Measurements from ENCODE around the gene MARS1.
"Not testable (repeated sequence)": the region's sequence is repeated elsewhere in the genome, so short reads cannot be mapped to it uniquely, and the experiment has no call there.

MARS1 gene

DNA sequence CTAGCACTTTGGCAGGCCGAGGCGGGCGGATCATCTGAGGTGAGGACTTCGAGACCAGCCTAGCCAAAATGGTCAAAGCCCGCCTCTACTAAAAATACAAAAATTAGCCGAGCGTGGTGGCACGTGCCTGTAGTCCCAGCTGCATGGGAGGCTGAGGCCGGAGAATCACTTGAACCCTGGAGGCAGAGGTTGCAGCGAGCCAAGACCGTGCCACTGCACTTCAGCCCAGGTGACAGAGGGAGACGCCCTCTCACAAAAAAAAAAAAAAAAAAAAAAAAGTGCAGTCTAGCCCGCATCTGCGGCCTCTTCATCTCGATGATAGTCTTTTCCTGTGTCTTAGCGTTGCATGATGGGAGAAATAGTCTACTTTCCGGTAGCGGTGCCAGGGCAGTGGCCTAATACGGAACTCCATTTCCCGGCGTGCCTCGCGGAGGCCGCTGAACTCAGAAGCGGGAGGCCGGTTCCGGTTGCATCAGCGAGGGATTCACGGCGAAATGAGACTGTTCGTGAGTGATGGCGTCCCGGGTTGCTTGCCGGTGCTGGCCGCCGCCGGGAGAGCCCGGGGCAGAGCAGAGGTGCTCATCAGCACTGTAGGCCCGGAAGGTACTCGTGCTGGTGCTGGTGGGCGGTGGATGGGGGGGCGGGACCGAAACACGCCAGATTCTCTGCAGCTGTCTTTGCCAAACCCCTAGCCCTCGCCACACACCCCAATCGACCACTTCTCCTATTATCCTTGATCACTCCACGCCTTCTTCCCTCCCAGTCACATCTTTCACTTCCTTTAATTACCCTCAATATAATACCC is at the start of gene MARS1:
TSS of gene MARS1 (plus strand) at position 472 of the 805 bp plus-strand sequence. CDS start at position 495, 23 bp downstream.
- peak; percentile 87 to 88 for DNase-seq (ENCODE audit: low read depth in 2 of 2)

DNA sequence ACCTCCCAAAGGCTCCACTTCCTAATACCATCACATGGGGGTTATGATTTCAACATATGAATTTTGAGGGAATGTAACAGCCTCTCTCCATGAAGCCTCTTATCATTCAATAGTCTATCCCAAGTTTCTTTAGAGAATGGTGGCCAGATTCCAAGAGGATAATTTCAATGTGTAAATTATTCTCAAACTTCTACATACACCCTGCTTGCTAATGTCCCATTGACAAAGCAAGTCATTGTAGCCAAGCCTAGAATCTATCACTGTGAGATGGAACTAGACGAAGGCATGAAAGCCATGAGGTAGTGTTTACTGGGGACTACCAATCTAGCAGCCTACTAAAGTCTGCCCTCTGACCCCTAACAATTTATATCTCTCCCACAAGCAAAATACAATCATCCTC is 49.5 kb upstream of the MARS1 start:
- no peak for DNase-seq (ENCODE audit: low read depth in 2 of 2)

DNA sequence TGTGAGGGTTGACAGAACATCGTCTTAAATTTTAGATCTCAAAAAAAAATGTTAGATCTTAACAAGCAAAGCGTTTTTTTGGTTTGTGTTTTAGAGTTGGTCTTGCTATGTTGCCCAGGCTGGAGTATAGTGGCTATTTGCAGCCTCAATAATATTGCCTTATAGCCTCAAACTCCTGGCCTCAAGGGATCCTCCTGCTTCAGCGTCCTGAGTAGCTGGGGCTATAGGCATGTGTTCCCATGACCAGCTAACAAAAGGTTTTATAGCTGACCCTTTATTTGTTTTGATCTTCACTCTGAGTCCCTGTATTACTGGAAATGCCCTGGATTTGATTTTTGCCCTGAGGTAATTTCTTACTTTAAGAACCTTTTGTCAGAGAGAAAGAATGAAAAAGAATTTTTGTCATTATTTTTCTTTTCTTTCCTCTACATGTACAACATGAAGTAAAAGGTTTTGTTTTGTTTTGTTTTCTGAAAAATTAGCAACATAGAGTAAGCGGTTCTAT is 48.1 kb upstream of the MARS1 start:
- DNase-seq (ENCODE audit: low read depth in 2 of 2), result no peak

DNA sequence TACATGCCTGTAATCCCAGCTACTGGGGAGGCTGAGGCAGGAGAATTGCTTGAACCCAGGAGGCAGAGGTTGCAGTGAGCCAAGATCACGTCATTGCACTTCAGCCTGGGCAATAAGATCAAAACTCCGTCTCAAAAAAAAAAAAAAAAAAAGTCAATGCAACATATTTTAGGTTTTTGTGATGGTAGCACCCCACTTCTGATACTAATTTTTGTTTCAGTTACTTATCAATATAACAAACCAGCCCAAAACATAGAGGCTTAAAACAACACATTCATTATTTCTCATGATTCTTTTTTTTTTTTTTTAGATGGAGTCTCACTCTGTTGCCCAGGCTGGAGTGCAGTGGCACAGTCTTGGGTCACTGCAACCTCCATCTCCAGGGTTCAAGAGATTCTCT is 46.5 kb upstream of the MARS1 start:
- not testable (repeated sequence) for DNase-seq (ENCODE audit: low read depth in 2 of 2)

DNA sequence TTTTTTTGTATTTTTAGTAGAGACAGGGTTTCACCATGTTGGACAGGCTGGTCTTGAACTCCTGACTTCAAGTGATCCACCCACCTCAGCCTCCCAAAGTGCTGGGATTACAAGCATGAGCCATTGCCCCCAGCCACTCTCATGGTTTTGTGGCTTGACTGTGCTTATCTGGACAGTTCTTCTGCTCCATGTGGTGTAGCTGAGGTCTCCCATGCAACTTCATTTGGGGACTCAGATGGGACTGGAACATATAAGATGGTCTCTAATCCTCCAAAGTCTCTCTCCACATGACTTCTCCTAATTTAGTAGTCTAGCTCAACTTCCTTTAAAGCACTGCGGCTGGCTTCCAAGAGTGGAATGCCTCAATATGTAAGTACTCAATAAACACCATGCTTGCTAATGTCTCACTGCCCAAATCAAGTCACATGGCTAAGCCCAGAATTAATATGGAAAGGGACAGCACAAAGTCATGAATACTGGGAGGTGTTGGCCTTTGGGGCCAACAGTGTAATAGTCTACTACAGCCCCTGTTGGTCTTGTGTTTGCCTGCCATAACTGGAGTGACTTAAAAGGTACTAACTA is 45.9 kb upstream of the MARS1 start:
- DNase-seq (ENCODE audit: low read depth in 2 of 2), result no peak

GRCh38 chr12:57444337-57444736 is 43.5 kb upstream of the MARS1 start:
- not testable (repeated sequence) for DNase-seq (ENCODE audit: low read depth in 2 of 2)

GRCh38 chr12:57444744-57445143 is 43.1 kb upstream of the MARS1 start:
- DNase-seq (ENCODE audit: low read depth in 2 of 2), result no peak

GRCh38 chr12:57446292-57446960 is 41.4 kb upstream of the MARS1 start:
- no peak for DNase-seq (ENCODE audit: low read depth in 2 of 2)

GRCh38 chr12:57448669-57449068 is 39.2 kb upstream of the MARS1 start:
- no peak for DNase-seq (ENCODE audit: low read depth in 2 of 2)

- no peak for DNase-seq (ENCODE audit: low read depth in 2 of 2)
These were observed 38.5 kb upstream of the MARS1 start for GRCh38 chr12:57449375-57449774.

- DNase-seq (ENCODE audit: low read depth in 2 of 2), result no peak
These were observed 37.8 kb upstream of the MARS1 start for GRCh38 chr12:57450057-57450456.

DNA sequence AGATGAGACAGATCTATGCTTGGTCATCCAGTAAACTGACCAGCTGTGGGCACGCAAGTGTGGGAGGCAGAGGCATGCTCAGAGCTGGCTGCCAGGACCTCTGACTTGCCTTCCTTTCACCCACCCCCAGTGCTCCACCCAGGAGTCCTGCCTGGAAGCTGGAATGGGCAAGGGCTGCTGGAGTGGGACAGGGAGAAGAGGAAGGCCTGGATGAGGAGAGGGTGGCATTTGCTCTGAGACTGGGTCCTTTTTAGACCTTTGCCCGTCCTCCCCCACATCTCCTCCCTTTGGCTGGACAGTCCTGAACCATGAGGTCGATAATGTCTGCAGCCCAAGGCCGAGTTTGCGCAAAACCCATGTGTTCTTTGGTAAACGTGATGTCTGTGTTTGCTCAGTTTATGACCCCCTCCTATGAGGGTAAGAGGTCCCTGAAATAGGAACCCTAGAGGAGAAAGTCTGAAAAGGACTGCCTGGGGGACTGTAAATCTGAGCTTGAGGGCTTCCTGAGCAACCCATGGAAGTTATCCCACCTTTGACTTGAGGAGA is 36.6 kb upstream of the MARS1 start:
- DNase-seq (ENCODE audit: low read depth in 2 of 2), result no peak

- DNase-seq (ENCODE audit: low read depth in 2 of 2), result no peak
These were observed 35.5 kb upstream of the MARS1 start for GRCh38 chr12:57452181-57452936.

- DNase-seq (ENCODE audit: low read depth in 2 of 2), result no peak
These were observed 34.8 kb upstream of the MARS1 start for GRCh38 chr12:57452937-57453509.

DNA sequence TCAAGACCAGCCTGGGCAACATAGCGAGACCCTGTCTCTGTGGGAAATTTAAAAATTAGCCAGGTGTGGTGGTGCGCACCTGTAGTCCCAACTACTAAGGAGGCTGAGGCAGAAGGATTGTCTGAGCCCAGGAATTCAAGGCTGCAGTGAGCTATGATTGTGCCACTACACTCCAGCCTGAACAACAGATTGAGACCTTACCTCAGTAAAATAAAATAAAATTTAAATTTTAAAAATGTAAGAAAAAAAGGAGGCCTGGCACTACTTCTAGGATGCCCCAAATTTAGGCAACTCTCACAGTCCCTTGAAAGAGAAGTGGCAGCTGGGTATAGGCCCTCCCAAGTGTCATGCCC is 33.7 kb upstream of the MARS1 start:
- no peak for DNase-seq (ENCODE audit: low read depth in 2 of 2)

DNA sequence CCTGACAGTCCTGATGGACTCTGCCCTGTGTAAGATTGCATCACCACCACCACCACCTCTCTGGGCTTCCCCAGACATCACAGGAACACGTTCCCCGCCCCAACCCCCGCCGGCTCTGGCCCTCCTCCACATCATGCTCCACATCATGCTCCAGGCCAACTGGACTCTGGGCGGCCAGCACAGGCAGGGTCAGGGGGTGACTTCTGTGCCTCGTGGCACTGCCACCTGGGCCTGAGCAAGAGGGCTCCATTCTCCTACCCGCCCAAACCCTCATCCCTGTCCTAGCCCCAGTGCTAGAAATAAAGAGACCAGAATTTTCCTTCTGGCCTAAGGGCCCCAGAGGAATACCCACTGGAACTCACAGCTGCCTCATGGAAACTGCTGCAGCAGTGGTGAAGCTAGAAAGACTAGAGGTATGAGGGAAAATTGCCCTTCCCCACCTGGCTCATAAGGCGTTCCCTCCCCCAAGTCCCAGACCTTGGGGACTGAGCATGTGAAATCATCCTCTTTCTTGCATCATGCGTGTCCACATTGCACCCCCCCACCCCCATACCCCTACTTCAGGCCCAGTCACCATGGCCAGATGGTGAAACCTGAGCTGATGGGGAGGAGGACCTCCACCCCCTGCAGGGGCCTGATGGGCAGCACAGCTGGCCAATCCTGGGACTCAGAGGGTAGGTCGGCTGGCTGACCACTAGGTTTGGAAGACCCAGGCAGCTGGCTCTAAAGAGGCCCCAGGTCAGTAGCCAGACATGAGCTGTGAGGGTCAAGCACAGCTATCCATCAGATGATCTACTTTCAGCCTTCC is 33.1 kb upstream of the MARS1 start, which contains the start of gene INHBE:
TSS of gene INHBE (plus strand) at position 742 of the 808 bp plus-strand sequence. CDS start 230 bp downstream, outside the sequence.
- no peak for DNase-seq (ENCODE audit: low read depth in 2 of 2)

DNA sequence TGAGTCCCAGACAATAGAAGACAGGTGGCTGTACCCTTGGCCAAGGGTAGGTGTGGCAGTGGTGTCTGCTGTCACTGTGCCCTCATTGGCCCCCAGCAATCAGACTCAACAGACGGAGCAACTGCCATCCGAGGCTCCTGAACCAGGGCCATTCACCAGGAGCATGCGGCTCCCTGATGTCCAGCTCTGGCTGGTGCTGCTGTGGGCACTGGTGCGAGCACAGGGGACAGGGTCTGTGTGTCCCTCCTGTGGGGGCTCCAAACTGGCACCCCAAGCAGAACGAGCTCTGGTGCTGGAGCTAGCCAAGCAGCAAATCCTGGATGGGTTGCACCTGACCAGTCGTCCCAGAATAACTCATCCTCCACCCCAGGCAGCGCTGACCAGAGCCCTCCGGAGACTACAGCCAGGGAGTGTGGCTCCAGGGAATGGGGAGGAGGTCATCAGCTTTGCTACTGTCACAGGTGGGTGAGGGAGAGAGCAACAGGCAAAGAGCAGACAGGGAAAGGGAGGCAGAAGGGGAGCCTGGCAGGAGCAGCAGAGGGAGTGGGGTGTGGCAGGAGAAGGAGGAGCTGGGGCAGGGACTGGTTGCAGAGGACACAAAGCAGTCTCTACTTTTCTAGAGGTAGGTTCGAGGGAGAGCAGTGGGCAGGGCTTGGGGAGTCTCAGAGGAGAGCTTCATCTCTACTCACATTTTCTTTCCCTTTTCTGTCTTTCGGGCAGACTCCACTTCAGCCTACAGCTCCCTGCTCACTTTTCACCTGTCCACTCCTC is 32.3 kb upstream of the MARS1 start:
- no peak for DNase-seq (ENCODE audit: low read depth in 2 of 2)

DNA sequence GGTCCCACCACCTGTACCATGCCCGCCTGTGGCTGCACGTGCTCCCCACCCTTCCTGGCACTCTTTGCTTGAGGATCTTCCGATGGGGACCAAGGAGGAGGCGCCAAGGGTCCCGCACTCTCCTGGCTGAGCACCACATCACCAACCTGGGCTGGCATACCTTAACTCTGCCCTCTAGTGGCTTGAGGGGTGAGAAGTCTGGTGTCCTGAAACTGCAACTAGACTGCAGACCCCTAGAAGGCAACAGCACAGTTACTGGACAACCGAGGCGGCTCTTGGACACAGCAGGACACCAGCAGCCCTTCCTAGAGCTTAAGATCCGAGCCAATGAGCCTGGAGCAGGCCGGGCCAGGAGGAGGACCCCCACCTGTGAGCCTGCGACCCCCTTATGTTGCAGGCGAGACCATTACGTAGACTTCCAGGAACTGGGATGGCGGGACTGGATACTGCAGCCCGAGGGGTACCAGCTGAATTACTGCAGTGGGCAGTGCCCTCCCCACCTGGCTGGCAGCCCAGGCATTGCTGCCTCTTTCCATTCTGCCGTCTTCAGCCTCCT is 31.6 kb upstream of the MARS1 start:
- no peak for DNase-seq (ENCODE audit: low read depth in 2 of 2)
